ENCODE data around the gene CLTA.

The CLTA gene

GRCh38 chr9:36249189-36249588 lies 58.5 kb downstream of the CLTA start:
- DNase-seq, result no peak

DNA sequence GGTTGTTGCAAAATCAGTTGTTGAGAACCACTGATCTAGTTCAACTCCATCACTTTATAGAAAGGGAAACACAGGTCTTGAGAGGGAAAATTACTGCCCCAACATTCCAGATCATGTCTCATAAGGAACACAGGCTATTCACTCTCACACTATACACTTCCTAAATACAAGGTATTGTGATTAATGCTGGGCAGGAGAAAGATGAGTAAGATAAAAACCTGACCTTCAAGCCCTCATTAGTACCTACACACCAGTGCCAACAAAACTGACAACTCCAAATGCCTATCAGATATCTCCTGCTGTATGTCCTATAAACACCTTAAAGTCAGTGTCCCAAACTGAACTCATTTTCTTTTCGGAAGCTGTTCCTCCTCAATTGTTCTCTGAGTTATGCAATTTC lies 59.4 kb downstream of the CLTA start:
- DNase-seq, result no peak

DNA sequence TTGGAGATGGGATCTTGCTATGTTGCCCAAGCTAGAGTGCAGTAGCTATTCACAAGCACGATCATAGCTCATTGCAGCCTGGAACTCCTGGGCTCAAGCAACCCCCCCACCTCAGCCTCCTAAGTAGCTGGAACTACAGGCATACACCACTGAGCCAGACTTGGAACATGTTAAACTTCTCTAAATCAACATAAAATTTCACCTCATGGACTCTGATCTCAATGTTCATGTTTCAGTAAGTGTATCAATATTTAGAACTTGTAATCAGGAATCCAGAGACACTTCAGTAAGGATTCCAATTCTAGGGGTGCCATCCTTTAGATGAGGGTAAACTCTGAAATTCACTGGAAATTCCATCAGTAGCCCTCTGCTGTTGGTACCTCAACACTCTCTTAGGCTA lies 60.7 kb downstream of the CLTA start:
- no peak for DNase-seq

- DNase-seq, result no peak
Measured at GRCh38 chr9:36258208-36258995, 67.7 kb downstream of the CLTA start, which contains the start of gene GNE. TSS of gene GNE (minus strand) at chr9:36258448. CDS start at chr9:36249355, 9,093 bp downstream.

DNA sequence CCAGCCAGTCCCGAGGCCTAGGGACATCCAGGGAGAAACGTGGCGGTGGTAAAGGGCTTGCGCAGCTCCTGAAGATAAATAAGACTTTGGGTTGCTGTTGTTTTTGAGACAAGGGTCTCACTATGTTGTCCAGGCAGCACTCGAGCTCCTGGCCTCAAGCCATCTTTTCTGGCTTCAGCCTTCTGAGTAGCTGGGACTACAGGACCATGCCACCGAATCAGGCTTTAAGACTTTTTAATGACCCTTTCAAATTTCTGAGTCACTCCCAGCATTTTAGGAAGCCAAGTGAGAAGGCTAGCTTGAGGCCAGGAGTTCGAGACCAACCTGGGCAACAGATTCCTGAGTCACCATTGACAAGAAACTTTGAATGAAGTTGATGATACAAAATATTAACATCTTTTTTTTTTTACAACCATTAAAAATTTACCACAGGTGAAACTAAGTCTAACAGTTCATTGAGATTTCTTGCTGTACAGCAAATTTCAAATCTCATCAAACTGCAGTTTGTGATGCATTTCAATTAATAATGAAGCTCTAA lies 68.3 kb downstream of the CLTA start:
- DNase-seq, result no peak
